Measurements from ENCODE around the gene ARHGEF35. TPM values are rescaled to one million over a fixed set of nuclear protein-coding genes. Genes with fewer than 3 reads are reported as not detected.
"Not testable (repeated sequence)": the region's sequence is repeated elsewhere in the genome, so short reads cannot be mapped to it uniquely, and the experiment has no call there.

ARHGEF35 gene
- total RNA-seq, 1 donor from 2014 or later, result 2.5 TPM

DNA sequence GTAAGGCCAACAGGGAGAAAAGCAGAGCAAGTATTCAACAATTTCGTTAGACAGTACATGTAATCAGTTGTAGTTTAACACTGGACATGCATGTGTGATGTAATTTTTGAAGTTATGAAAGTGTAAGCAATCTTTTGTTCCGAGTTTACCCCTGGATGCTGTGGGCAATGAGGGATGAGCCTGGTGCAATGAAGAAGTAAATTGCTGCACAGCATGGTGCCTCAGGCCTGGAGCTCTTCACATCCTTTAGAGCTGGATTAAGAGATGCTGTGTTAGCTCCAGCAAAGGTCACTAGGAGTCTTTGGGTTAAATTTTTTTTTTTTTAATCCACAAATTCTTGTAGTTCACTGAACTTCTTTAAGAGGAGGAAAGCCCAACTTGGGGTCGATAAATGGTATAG, 7.5 kb upstream of the ARHGEF35 start:
- H3K27ac Mint-ChIP-seq, result not testable (repeated sequence)

DNA sequence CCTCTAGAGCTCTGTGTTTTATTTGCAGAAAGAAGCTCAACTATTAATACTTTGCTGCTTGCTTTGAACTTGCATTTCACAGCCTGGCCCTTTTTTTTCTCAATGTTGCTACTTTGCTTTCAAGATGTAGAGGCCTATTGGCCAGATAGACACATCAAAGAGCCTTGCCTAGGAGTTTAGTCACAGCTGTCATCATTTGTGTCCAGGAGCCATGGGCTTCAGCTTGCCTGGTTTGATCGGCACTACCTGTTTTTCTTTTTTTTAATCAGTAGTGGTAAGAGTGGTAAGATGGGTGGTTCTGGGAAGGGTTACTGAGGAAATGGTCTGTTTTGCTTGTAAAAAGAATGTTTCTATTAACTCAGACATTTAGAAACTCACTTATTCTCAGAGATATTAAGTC, 6.3 kb upstream of the ARHGEF35 start:
- H3K27ac Mint-ChIP-seq; H3K4me1 Mint-ChIP-seq (ENCODE audit: low read depth); intact Hi-C loops (cut with micrococcal nuclease); DNase-seq (ENCODE audit: low spot score); H3K4me3 Mint-ChIP-seq; H3K36me3 Mint-ChIP-seq (ENCODE audit: low read depth); H3K9me3 Mint-ChIP-seq; H3K27me3 Mint-ChIP-seq (ENCODE audit: insufficient read depth): not testable (repeated sequence)

More for the DNA sequence above, 7.5 kb upstream of the ARHGEF35 start:
- H3K4me1 Mint-ChIP-seq (ENCODE audit: low read depth); H3K27me3 Mint-ChIP-seq (ENCODE audit: insufficient read depth); DNase-seq (ENCODE audit: low spot score); H3K4me3 Mint-ChIP-seq; intact Hi-C loops (cut with micrococcal nuclease); H3K9me3 Mint-ChIP-seq; H3K36me3 Mint-ChIP-seq (ENCODE audit: low read depth): not testable (repeated sequence)

- H3K27ac Mint-ChIP-seq; intact Hi-C loops (cut with micrococcal nuclease); DNase-seq (ENCODE audit: low spot score); H3K4me1 Mint-ChIP-seq (ENCODE audit: low read depth); H3K27me3 Mint-ChIP-seq (ENCODE audit: insufficient read depth); H3K36me3 Mint-ChIP-seq (ENCODE audit: low read depth); H3K4me3 Mint-ChIP-seq; H3K9me3 Mint-ChIP-seq: not testable (repeated sequence)
Observed at GRCh38 chr7:144198934-144199333, 3.3 kb upstream of the ARHGEF35 start.

GRCh38 chr7:144194453-144194852, 1.2 kb downstream of the ARHGEF35 start:
- intact Hi-C loops (cut with micrococcal nuclease); H3K36me3 Mint-ChIP-seq (ENCODE audit: low read depth); H3K4me3 Mint-ChIP-seq; DNase-seq (ENCODE audit: low spot score); H3K27ac Mint-ChIP-seq; H3K27me3 Mint-ChIP-seq (ENCODE audit: insufficient read depth); H3K4me1 Mint-ChIP-seq (ENCODE audit: low read depth); H3K9me3 Mint-ChIP-seq: not testable (repeated sequence)

- not testable (repeated sequence) for H3K36me3 Mint-ChIP-seq (ENCODE audit: low read depth); H3K27me3 Mint-ChIP-seq (ENCODE audit: insufficient read depth)
Observed at GRCh38 chr7:144193782-144194181, 1.9 kb downstream of the ARHGEF35 start.

GRCh38 chr7:144188578-144189171, 7.0 kb downstream of the ARHGEF35 start:
- not testable (repeated sequence) for H3K36me3 Mint-ChIP-seq (ENCODE audit: low read depth); H3K27me3 Mint-ChIP-seq (ENCODE audit: insufficient read depth); H3K4me3 Mint-ChIP-seq

More at GRCh38 chr7:144193782-144194181, 1.9 kb downstream of the ARHGEF35 start:
- H3K4me1 Mint-ChIP-seq (ENCODE audit: low read depth); DNase-seq (ENCODE audit: low spot score); intact Hi-C loops (cut with micrococcal nuclease); H3K9me3 Mint-ChIP-seq; H3K4me3 Mint-ChIP-seq; H3K27ac Mint-ChIP-seq: not testable (repeated sequence)

DNA sequence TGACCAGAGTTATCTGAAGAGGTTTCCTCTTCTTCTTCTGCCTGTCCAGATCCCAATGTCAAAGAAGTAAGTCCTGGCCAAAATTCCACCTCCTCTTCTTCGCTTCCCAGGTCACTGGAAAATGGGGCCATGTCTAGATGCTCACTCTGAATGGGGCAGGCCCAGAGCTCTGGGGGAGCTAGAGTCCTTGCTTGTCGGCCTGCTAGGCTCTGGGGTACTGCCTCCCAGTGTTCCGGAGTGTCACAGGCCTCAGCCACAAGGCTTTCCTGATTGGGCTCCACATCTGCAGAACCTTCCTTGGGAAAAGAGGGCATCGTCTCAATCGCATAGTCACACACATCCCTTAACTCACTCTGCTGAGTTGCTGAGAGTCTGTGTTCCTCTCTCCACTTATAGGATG, 7.8 kb downstream of the ARHGEF35 start:
- intact Hi-C loops (cut with micrococcal nuclease); H3K27me3 Mint-ChIP-seq (ENCODE audit: insufficient read depth); H3K4me1 Mint-ChIP-seq (ENCODE audit: low read depth); H3K4me3 Mint-ChIP-seq; H3K36me3 Mint-ChIP-seq (ENCODE audit: low read depth); DNase-seq (ENCODE audit: low spot score); H3K9me3 Mint-ChIP-seq; H3K27ac Mint-ChIP-seq: not testable (repeated sequence)

More at GRCh38 chr7:144188578-144189171, 7.0 kb downstream of the ARHGEF35 start:
- H3K4me1 Mint-ChIP-seq (ENCODE audit: low read depth); H3K9me3 Mint-ChIP-seq; intact Hi-C loops (cut with micrococcal nuclease); H3K27ac Mint-ChIP-seq; DNase-seq (ENCODE audit: low spot score): not testable (repeated sequence)

DNA sequence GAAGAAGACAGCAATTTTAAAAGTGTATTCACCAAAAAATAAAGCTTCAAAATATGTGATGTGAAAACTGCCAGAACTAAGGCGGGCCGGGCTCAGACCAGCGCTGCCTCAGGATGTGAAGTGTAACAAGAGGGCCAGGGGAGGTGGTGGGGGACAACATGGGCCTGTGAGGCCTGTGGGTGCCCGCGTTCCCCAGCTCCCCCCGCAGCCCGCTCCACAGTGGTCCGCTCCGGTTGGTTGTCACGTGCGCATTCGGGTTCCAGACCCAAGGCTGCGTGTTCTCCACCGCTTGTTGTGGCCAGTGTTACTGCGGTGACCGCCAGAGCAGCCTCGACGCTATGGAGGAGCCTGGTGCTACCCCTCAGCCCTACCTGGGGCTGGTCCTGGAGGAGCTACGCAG, 12.5 kb downstream of the ARHGEF35 start, which contains the start of gene CTAGE4:
CTAGE4 (plus strand) TSS at position 301 of the 400 bp plus-strand sequence; CDS start at position 339, 38 bp downstream.
- H3K27me3 Mint-ChIP-seq (ENCODE audit: insufficient read depth); H3K4me1 Mint-ChIP-seq (ENCODE audit: low read depth); H3K36me3 Mint-ChIP-seq (ENCODE audit: low read depth); DNase-seq (ENCODE audit: low spot score); H3K4me3 Mint-ChIP-seq; intact Hi-C loops (cut with micrococcal nuclease); H3K9me3 Mint-ChIP-seq; H3K27ac Mint-ChIP-seq: not testable (repeated sequence)

GRCh38 chr7:144179165-144179479, 16.5 kb downstream of the ARHGEF35 start:
- intact Hi-C loops (cut with micrococcal nuclease), result loop anchor here (5.0 kb wide), 1 partner anchor 258 kb away; no protein-coding TSS in a partner anchor
- peaks cover 11% of the 10 kb centered on the region for H3K27me3 Mint-ChIP-seq (ENCODE audit: insufficient read depth)
- not testable (repeated sequence) for H3K9me3 Mint-ChIP-seq; DNase-seq (ENCODE audit: low spot score); H3K4me1 Mint-ChIP-seq (ENCODE audit: low read depth); H3K4me3 Mint-ChIP-seq; H3K27ac Mint-ChIP-seq; H3K36me3 Mint-ChIP-seq (ENCODE audit: low read depth)

DNA sequence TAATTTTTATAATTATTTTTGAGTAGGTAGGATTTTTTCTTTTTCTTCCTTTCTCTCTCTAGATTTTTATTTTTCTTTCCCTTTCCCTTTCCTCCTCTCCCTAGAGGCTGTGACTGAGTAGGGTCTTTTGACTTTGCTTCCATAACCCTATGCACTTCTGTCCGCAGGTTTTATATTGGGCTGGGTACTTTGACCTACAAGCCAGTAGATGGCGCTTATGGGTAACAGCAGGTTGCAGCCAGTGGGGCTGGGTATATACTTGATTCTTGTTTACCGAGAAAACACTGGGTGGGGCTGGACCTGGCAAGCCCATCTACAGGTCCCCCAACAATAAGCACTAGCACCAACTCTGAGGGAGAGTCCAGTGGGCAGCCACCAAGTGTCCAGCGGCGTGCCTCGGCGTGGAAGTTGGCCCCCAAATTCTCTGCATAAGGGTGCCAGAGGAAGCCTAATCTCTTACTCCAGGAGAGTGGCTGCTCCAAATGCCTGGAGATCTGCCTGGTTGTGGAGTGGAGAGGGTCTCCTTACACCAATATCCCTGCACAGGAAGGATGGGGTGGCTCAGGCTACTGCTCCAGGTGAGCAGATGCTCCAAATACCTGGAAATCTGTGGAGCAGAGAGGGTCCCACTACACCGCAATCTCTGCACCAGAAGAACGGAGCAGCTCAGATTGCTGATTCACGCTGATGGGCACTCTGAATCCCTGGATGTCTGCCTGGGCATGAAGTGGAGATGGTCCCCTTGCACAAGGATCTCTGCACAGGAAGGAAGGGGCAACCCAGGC, 17.1 kb downstream of the ARHGEF35 start:
- peaks cover 11% of the 10 kb centered on the region for H3K27me3 Mint-ChIP-seq (ENCODE audit: insufficient read depth)
- H3K9me3 Mint-ChIP-seq; H3K36me3 Mint-ChIP-seq (ENCODE audit: low read depth); H3K4me1 Mint-ChIP-seq (ENCODE audit: low read depth); H3K4me3 Mint-ChIP-seq; DNase-seq (ENCODE audit: low spot score); H3K27ac Mint-ChIP-seq: not testable (repeated sequence)
- intact Hi-C loops (cut with micrococcal nuclease), result loop anchor here (5.0 kb wide), 1 partner anchor 259 kb away; no protein-coding TSS in a partner anchor

- intact Hi-C loops (cut with micrococcal nuclease), result loop anchor here (5.0 kb wide), 1 partner anchor 263 kb away; no protein-coding TSS in a partner anchor
Observed at GRCh38 chr7:144174613-144175012, 21.0 kb downstream of the ARHGEF35 start.

DNA sequence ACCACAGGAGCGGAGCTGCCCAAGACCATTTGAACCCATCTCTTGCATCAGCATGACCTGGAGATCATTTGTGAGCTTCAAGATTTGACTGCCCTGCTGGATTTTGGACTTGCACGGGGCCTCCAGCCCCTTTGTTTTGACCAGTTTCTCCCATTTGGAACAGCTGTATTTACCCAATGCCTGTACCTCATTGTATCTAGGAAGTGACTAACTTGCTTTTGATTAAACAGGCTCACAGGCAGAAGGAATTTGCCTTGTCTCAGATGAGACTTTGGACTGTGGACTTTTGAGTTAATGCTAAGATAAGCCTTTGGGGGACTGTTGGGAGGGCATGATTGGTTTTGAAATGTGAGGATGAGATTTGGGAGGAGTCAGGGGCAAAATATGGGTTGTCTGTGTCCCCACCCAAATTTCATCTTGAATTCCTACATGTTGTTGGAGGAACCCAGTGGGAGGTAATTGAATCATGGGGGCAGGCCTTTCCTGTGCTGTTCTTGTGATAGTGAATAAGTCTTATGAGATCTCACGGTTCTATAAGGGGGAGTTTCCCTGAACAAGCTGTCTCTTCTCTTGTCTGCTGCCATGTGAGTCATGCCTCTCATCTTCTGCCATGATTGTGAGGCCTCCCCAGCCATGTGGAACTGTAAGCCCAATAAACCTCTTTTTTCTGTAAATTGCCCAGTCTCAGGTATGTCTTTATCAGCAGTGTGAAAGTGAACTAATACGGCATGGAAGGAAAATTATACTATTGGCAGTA, 23.9 kb downstream of the ARHGEF35 start:
- H3K9me3 Mint-ChIP-seq; H3K27ac Mint-ChIP-seq; H3K4me1 Mint-ChIP-seq (ENCODE audit: low read depth); DNase-seq (ENCODE audit: low spot score); intact Hi-C loops (cut with micrococcal nuclease); H3K36me3 Mint-ChIP-seq (ENCODE audit: low read depth); H3K4me3 Mint-ChIP-seq: not testable (repeated sequence)
- H3K27me3 Mint-ChIP-seq (ENCODE audit: insufficient read depth), result peaks cover 15% of the 10 kb centered on the region

More at GRCh38 chr7:144174613-144175012, 21.0 kb downstream of the ARHGEF35 start:
- Mint-ChIP-seq H3K27ac (no peak overlapping the region), H3K36me3 (ENCODE audit: low read depth) (no peaks in the 10 kb centered on the region), H3K27me3 (ENCODE audit: insufficient read depth) (peaks cover 15% of the 10 kb centered on the region), H3K4me1 (ENCODE audit: low read depth) (no peaks in the 10 kb centered on the region), H3K9me3 (no peaks in the 10 kb centered on the region), H3K4me3 (no peak overlapping the region)
- DNase-seq (ENCODE audit: low spot score), result no peak

GRCh38 chr7:144164784-144165183, 30.8 kb downstream of the ARHGEF35 start:
- Mint-ChIP-seq H3K4me1 (ENCODE audit: low read depth) (no peaks in the 10 kb centered on the region), H3K27ac (no peak overlapping the region), H3K36me3 (ENCODE audit: low read depth) (no peaks in the 10 kb centered on the region), H3K27me3 (ENCODE audit: insufficient read depth) (peaks cover 12% of the 10 kb centered on the region), H3K9me3 (no peaks in the 10 kb centered on the region), H3K4me3 (no peak overlapping the region)
- DNase-seq (ENCODE audit: low spot score), result no peak
- intact Hi-C loops (cut with micrococcal nuclease), result no loop called here

All from activated T-helper 1 cell treated with anti-CD3 and anti-CD28 coated beads, Interleukin-12 subunit alpha, Interleukin-12 subunit beta, Interleukin-2, Interleukin-4 antibody, amounts not matched to agents 30 ng/mL and 10 ng/mL and 1 ng/mL, durations not matched to agents 14 hours and 24 hours and 36 hours (primary cell).